Measurements from ENCODE around the gene ANKRD36B.
"Not testable (repeated sequence)": the region's sequence is repeated elsewhere in the genome, so short reads cannot be mapped to it uniquely, and the experiment has no call there.

Gene ANKRD36B

GRCh38 chr2:97549058-97549457, 40.6 kb downstream of the ANKRD36B start:
- DNase-seq (ENCODE audit: low spot score), result not testable (repeated sequence)

GRCh38 chr2:97548536-97548935, 41.1 kb downstream of the ANKRD36B start:
- not testable (repeated sequence) for DNase-seq (ENCODE audit: low spot score)

- DNase-seq (ENCODE audit: low spot score), result no peak
Measured at GRCh38 chr2:97546711-97547110, 43.0 kb downstream of the ANKRD36B start.

- not testable (repeated sequence) for DNase-seq (ENCODE audit: low spot score)
Measured at GRCh38 chr2:97544911-97545310, 44.8 kb downstream of the ANKRD36B start.

GRCh38 chr2:97525904-97526303, 63.8 kb downstream of the ANKRD36B start:
- DNase-seq (ENCODE audit: low spot score), result not testable (repeated sequence)

- not testable (repeated sequence) for DNase-seq (ENCODE audit: low spot score)
Measured at GRCh38 chr2:97523816-97524215, 65.9 kb downstream of the ANKRD36B start.

- not testable (repeated sequence) for DNase-seq (ENCODE audit: low spot score)
Measured at GRCh38 chr2:97522916-97523555, 66.6 kb downstream of the ANKRD36B start.

GRCh38 chr2:97495651-97496050, 94.0 kb downstream of the ANKRD36B start:
- not testable (repeated sequence) for DNase-seq (ENCODE audit: low spot score)

GRCh38 chr2:97490141-97490540, 99.5 kb downstream of the ANKRD36B start:
- DNase-seq (ENCODE audit: low spot score), result not testable (repeated sequence)

All from AG08395 (cell line).